ENCODE measurements around the gene CENPT. TPM values are rescaled to one million over a fixed set of nuclear protein-coding genes. Genes with fewer than 3 reads are reported as not detected.

Gene CENPT
- total and polyA plus RNA-seq, 11 donors = 14.4 to 31.2 (median 21.8) TPM

DNA sequence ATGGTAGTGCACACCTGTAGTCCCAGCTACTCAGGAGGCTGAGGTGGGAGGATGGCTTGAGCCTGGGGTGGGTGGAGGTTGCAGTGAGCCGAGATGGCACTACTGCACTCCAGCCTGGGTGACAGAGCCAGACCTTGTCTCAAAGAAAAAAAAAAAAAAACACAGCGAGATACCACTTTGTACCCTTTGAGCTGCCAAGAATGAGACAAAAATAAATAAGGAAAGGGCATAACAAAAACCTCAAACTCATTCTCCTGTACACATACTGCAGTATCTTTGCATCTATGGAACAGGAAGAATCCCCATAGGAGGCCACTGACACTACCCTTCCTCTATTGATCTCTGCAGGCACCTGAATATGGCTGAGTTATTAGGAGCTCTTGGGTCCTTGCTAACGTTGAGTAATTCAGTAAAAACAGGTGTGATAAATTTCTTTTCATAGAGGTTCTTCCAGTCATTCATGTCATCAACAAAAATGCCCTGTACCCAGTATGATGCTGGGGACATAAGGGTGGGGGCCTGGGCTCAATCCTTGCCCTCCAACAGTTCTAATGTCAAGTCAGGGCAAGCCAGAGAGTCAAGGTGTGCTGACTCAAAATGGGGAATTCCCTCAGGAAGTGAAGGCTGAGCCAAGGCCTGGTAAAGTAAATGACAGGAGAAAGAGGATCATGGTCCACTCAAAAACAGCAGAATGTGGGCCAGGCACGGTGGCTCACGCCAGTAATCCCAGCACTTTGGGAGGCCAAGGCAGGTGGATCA is 68.1 kb downstream of the CENPT start:
- DNase-seq (no peak), ATAC-seq (peak; percentile 16 to 42 (median 30))
- 68 to 77% (median 75%) methylated on average over 5 of the region's 5 CpGs for whole genome bisulfite sequencing, 4 donors
- Histone ChIP-seq H3K36me3 (no peaks in the 10 kb centered on the region), H3K4me1 (peaks cover 0 to 33% (median 14%) of the 10 kb centered on the region in 12 donors), H3K4me3 (no peak overlapping the region), H3K9me3 (no peaks in the 10 kb centered on the region), H3K27ac (no peak overlapping the region), H3K27me3 (no peaks in the 10 kb centered on the region)
- intact Hi-C loops (cut with DNase I) = no loop called here
- no peak for TF ChIP-seq POLR2A (IDR thresholded peaks at IDR 0.05)
- TF ChIP-seq, protein P1, sequence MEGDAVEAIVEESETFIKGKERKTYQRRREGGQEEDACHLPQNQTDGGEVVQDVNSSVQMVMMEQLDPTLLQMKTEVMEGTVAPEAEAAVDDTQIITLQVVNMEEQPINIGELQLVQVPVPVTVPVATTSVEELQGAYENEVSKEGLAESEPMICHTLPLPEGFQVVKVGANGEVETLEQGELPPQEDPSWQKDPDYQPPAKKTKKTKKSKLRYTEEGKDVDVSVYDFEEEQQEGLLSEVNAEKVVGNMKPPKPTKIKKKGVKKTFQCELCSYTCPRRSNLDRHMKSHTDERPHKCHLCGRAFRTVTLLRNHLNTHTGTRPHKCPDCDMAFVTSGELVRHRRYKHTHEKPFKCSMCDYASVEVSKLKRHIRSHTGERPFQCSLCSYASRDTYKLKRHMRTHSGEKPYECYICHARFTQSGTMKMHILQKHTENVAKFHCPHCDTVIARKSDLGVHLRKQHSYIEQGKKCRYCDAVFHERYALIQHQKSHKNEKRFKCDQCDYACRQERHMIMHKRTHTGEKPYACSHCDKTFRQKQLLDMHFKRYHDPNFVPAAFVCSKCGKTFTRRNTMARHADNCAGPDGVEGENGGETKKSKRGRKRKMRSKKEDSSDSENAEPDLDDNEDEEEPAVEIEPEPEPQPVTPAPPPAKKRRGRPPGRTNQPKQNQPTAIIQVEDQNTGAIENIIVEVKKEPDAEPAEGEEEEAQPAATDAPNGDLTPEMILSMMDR (IDR thresholded peaks at IDR 0.05) = no peak

Other genes starting within 250 kb of the CENPT start
- gene CARMIL2, start 202.5 kb downstream of the CENPT start, total RNA-seq = 1 to 10 TPM in 3 of 9 donors, under 1 TPM in 4, not detected in 2; 0.27 to 1.7 (median 0.60) TPM
- under 1 TPM; 0.21 to 0.30 TPM for gene CARMIL2, start 202.5 kb downstream of the CENPT start, polyA plus RNA-seq
- gene ACD, start 187.4 kb downstream of the CENPT start, total RNA-seq = 10 to 100 TPM in 4 of 9 donors, 1 to 10 TPM in 5; 6.2 to 19.9 (median 9.5) TPM
- 10 to 100 TPM in 1 of 2 donors, 1 to 10 TPM in 1; 7.8 to 15.6 TPM for gene ACD, start 187.4 kb downstream of the CENPT start, polyA plus RNA-seq
- 1 to 10 TPM; 1.7 to 5.6 (median 2.9) TPM for gene PARD6A, start 186.7 kb downstream of the CENPT start, total RNA-seq
- gene PARD6A, start 186.7 kb downstream of the CENPT start, polyA plus RNA-seq = 1 to 10 TPM; 2.7 to 7.0 TPM
- 10 to 100 TPM in 4 of 9 donors, 1 to 10 TPM in 5; 7.6 to 15.6 (median 8.6) TPM for gene ENKD1, start 180.9 kb downstream of the CENPT start, total RNA-seq
- gene ENKD1, start 180.9 kb downstream of the CENPT start, polyA plus RNA-seq = 10 to 100 TPM; 11.8 to 26.9 TPM
- gene C16orf86, start 180.9 kb downstream of the CENPT start, total RNA-seq = 10 to 100 TPM in 1 of 9 donors, 1 to 10 TPM in 8; 3.5 to 11.6 (median 4.3) TPM
- 1 to 10 TPM; 2.1 to 4.4 TPM for gene C16orf86, start 180.9 kb downstream of the CENPT start, polyA plus RNA-seq
- 10 to 100 TPM in 3 of 9 donors, 1 to 10 TPM in 6; 6.5 to 11.7 (median 9.8) TPM for gene GFOD2, start 128.4 kb downstream of the CENPT start, total RNA-seq
- gene GFOD2, start 128.4 kb downstream of the CENPT start, polyA plus RNA-seq = 10 to 100 TPM in 1 of 2 donors, 1 to 10 TPM in 1; 8.2 to 15.4 TPM
- gene RANBP10, start 41.1 kb downstream of the CENPT start, total RNA-seq = 10 to 100 TPM in 6 of 9 donors, 1 to 10 TPM in 3; 7.1 to 19.7 (median 12.3) TPM
- 10 to 100 TPM in 1 of 2 donors, 1 to 10 TPM in 1; 5.6 to 11.2 TPM for gene RANBP10, start 41.1 kb downstream of the CENPT start, polyA plus RNA-seq
- gene TSNAXIP1, start 40.8 kb downstream of the CENPT start, total RNA-seq = under 1 TPM in 8 of 9 donors, not detected in 1; 0.16 to 0.93 (median 0.46) TPM
- under 1 TPM; 0.67 to 0.76 TPM for gene TSNAXIP1, start 40.8 kb downstream of the CENPT start, polyA plus RNA-seq
- gene THAP11, start 5.4 kb downstream of the CENPT start, total RNA-seq = 10 to 100 TPM; 24.9 to 87.5 (median 31.4) TPM
- gene THAP11, start 5.4 kb downstream of the CENPT start, polyA plus RNA-seq = 10 to 100 TPM; 10.6 to 26.3 TPM
- gene NUTF2, start 760 bp downstream of the CENPT start, total RNA-seq = 100 to 1,000 TPM in 2 of 9 donors, 10 to 100 TPM in 7; 66.5 to 145 (median 90.9) TPM
- 100 to 1,000 TPM; 179 to 191 TPM for gene NUTF2, start 760 bp downstream of the CENPT start, polyA plus RNA-seq
- gene EDC4, start 25.4 kb upstream of the CENPT start, total RNA-seq = 10 to 100 TPM; 26.2 to 42.5 (median 32.5) TPM
- 10 to 100 TPM; 27.8 to 31.1 TPM for gene EDC4, start 25.4 kb upstream of the CENPT start, polyA plus RNA-seq
- 1 to 10 TPM in 4 of 9 donors, under 1 TPM in 2, not detected in 3; 0.78 to 5.8 (median 1.7) TPM for gene NRN1L, start 37.2 kb upstream of the CENPT start, total RNA-seq
- gene NRN1L, start 37.2 kb upstream of the CENPT start, polyA plus RNA-seq = 1 to 10 TPM; 1.7 to 1.8 TPM
- gene PSKH1, start 45.6 kb upstream of the CENPT start, total RNA-seq = 10 to 100 TPM; 17.1 to 31.3 (median 21.6) TPM
- gene PSKH1, start 45.6 kb upstream of the CENPT start, polyA plus RNA-seq = 10 to 100 TPM; 16.3 to 36.9 TPM
- gene CTRL, start 84.2 kb upstream of the CENPT start, total RNA-seq = 1 to 10 TPM in 3 of 9 donors, under 1 TPM in 5, not detected in 1; 0.23 to 2.1 (median 0.74) TPM
- gene CTRL, start 84.2 kb upstream of the CENPT start, polyA plus RNA-seq = under 1 TPM; 0.61 to 0.90 TPM
- 100 to 1,000 TPM in 1 of 9 donors, 10 to 100 TPM in 8; 39.4 to 182 (median 60.5) TPM for gene PSMB10, start 89.2 kb upstream of the CENPT start, total RNA-seq
- 100 to 1,000 TPM in 1 of 2 donors, 10 to 100 TPM in 1; 56.9 to 118 TPM for gene PSMB10, start 89.2 kb upstream of the CENPT start, polyA plus RNA-seq
- gene LCAT, start 96.4 kb upstream of the CENPT start, total RNA-seq = 10 to 100 TPM in 7 of 9 donors, 1 to 10 TPM in 2; 9.7 to 24.1 (median 18.2) TPM
- gene LCAT, start 96.4 kb upstream of the CENPT start, polyA plus RNA-seq = 10 to 100 TPM; 10.9 to 31.7 TPM
- gene SLC12A4, start 120.9 kb upstream of the CENPT start, total RNA-seq = 10 to 100 TPM; 64.6 to 92.2 (median 86.8) TPM
- 10 to 100 TPM; 65.3 to 81.5 TPM for gene SLC12A4, start 120.9 kb upstream of the CENPT start, polyA plus RNA-seq
- gene DPEP3, start 132.8 kb upstream of the CENPT start, total RNA-seq = under 1 TPM in 2 of 9 donors, not detected in 7; 0.13 to 0.16 TPM
- not detected for gene DPEP3, start 132.8 kb upstream of the CENPT start, polyA plus RNA-seq
- 1 to 10 TPM in 5 of 9 donors, under 1 TPM in 4; 0.42 to 9.8 (median 1.2) TPM for gene DPEP2, start 151.8 kb upstream of the CENPT start, total RNA-seq
- 1 to 10 TPM; 1.1 to 1.2 TPM for gene DPEP2, start 151.8 kb upstream of the CENPT start, polyA plus RNA-seq
- gene DPEP2NB, start 168.2 kb upstream of the CENPT start, total RNA-seq = not detected
- not detected for gene DPEP2NB, start 168.2 kb upstream of the CENPT start, polyA plus RNA-seq
- gene DDX28, start 175.5 kb upstream of the CENPT start, total RNA-seq = 10 to 100 TPM in 2 of 9 donors, 1 to 10 TPM in 7; 4.4 to 11.9 (median 8.8) TPM
- 10 to 100 TPM in 1 of 2 donors, 1 to 10 TPM in 1; 8.3 to 10.7 TPM for gene DDX28, start 175.5 kb upstream of the CENPT start, polyA plus RNA-seq
- gene DUS2, start 175.6 kb upstream of the CENPT start, total RNA-seq = 10 to 100 TPM in 1 of 9 donors, 1 to 10 TPM in 8; 3.8 to 11.5 (median 7.2) TPM
- gene DUS2, start 175.6 kb upstream of the CENPT start, polyA plus RNA-seq = 10 to 100 TPM in 1 of 2 donors, 1 to 10 TPM in 1; 4.5 to 10.4 TPM
- 10 to 100 TPM; 20.6 to 35.1 (median 28.8) TPM for gene NFATC3, start 237.7 kb upstream of the CENPT start, total RNA-seq
- 10 to 100 TPM in 1 of 2 donors, 1 to 10 TPM in 1; 5.9 to 12.1 TPM for gene NFATC3, start 237.7 kb upstream of the CENPT start, polyA plus RNA-seq